ENCODE results near the gene PKP4.

Gene PKP4

DNA sequence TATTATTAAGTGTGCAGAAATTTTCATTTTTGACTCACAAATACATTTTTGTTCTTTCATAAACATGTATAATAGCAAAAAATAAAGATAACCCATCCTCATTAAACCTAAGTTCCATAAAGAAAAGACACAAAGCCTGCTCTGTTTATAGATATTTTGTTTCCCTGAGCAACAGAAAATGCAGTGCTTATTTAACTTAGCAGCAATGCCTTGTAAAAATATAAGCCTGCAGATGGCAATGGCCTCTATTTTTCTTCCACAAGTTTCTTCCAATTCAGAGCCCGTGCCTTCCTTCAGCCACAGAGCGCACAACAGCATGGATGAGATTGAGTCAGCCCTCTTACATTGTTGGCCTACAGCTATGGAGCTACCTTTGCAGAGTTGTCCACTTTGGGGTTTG lies 43.6 kb downstream of the PKP4 start:
- no peak for DNase-seq

GRCh38 chr2:158501301-158501700 lies 44.5 kb downstream of the PKP4 start:
- peak; percentile 43 for DNase-seq

- DNase-seq: no peak
Observed at GRCh38 chr2:158502974-158503373, 46.2 kb downstream of the PKP4 start.

- no peak for DNase-seq
Observed at GRCh38 chr2:158504088-158504487, 47.3 kb downstream of the PKP4 start.

DNA sequence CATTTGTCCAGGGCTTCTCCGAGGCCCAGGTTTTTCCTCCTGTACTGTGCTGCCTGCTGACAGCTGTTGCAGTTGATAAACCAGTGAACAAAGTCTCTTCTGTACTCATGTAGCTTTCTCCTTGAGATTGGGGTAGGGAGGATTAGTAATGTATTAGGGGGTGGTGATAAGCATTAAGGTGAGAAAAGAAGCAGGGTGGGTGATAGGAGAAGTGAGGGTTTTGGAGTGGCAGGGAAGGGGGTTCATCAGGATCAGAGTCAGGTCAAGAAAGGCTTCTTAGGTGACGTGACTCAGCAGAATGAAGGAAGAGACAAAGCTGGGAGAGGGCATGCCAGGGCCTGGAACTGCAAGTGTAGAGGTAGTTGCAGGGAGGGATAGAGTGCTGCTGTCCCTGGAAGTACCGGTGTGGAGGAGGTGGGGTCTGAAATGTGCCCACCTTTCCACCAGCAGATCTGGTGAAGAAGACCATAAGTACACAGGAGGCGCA lies 48.7 kb downstream of the PKP4 start:
- no peak for DNase-seq

- no peak for DNase-seq
Observed at GRCh38 chr2:158507141-158507540, 50.4 kb downstream of the PKP4 start.

DNA sequence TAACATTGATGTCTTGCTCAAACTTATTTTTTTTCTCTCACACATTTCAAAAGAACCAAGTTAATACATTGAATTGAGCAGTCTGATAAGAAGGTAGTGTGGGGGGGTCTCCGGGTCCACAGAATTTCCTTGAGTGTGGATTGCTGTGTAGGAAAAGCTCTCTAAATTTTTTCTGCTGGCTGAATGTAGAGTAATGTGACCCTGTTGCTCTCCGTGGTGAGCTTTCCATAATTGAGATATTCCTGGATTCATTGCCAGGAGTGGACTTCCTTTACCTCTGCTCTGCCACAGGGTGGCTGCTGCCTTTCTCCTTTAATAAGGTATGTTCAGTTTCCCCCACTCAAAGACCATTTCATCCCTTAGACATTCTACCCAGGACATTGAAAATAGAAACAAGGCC lies 50.9 kb downstream of the PKP4 start:
- no peak for DNase-seq

DNA sequence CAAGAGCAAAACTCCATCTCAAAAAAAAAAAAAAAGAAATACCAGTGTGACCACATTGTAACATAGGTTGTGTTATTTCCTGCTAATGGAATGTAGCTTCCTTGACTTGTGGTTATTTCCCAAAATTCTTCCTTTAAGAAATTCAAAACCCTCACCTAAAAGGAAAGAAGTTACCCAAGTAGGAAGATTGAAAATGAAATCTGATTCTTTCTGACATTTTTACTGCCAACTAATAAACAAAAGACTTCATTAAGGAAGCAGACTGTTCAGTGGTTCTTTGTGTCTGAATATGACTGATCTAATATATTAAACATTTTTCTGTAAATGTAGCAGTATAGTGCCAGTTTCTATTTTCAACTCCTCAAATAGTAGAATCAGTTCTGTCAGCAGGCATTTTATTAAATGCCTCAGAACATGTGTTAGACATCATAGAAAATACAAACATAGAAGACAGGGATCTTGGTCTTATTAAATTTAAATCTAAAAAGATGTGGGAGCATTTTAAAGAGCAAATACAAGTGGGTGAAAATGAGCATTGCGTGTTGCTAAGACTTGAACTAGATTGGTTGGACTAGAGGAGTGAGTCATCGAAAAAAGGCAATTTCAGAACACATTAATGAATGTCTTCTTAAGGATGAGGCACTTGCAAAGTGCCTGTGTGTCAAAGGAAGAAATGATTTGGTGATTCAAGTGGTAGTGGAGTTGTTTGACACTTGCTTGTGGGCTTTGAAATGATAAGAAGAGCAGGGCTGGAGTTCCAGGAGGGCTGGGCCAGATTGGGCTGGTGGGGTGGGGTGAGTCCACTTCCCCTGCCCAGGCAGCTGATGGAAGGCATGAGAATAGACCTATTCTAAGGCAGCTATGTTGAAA lies 53.4 kb downstream of the PKP4 start:
- no peak for DNase-seq

DNA sequence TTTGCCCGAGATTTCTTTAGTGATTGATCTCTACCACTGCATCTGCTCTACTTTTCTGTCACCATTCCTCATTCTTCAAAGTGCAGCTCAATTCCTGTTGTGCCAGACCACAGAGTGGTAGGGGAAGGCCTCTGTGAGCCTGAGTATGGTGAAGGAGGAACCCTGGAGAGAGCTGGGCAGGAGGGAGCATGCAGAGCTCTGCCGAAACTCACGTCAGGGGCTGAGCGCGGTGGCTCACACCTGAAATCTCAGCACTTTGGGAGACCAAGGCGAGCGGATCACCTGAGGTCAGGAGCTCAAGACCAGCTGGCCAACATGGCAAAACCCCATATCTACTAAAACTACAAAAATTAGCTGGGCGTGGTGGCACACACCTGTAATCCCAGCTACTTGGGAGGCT lies 54.1 kb downstream of the PKP4 start:
- DNase-seq: no peak

DNA sequence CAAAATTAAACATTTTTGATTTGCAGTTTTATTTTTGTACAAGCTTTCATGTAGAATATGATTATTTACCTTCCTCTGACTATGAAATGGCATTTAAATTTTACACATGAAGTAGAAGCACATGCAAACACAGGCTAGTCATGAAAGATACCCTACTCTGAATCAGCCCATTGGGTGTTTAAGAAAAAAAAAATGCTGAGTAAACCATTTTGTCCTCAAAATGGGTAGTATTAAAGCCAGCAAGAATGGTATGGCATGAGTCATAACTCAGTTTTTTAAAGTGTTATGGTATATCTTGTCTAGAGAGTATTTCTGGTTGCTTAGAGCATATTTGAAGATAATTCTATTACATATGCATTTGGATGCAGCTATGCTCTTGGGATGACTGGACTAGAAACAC lies 55.0 kb downstream of the PKP4 start:
- no peak for DNase-seq

GRCh38 chr2:158512323-158512722 lies 55.6 kb downstream of the PKP4 start:
- no peak for DNase-seq

- DNase-seq: no peak
Observed at GRCh38 chr2:158513841-158514240, 57.1 kb downstream of the PKP4 start.

DNA sequence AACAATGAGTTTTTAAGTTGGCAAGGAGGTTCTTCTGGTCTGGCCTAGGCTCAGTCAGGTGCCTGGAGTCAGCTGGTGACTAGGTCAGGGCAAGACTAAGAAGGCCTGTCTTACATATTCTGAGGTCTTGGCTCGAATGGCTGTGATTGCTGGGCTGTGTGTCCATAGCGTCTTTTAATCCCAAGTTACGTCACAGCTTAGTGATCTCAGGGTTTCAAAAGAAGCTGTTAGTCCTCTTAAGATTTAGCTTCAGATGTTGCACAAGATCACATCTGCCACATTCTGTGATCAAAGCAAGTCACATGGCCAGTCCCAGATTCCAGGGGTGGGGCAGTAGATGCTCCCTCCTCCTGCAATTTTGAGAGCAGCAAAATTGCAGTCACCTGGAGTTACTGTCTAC lies 61.3 kb downstream of the PKP4 start:
- DNase-seq: no peak

DNA sequence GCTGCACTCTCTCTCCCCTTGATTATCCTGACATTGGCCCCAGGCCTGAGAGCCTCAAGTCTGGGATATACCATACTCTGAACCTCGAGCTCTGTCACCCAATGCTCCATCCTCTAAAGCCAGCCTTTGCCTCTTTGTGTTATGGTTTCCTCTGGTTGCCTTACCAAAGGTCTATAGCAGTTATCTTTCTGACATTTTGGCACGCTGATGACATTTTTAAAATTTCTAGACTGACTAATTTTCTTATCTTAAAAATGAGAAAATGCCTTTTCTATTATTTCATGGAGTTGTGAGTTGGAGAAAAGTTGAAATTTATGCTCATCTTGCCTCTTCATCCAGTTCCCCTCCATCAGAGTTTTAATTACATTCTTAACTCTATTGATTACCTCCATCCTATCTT lies 62.7 kb downstream of the PKP4 start:
- DNase-seq: no peak

- DNase-seq: no peak
Observed at GRCh38 chr2:158529379-158530259, 72.9 kb downstream of the PKP4 start.

- no peak for DNase-seq
Observed at GRCh38 chr2:158530829-158531228, 74.1 kb downstream of the PKP4 start.

DNA sequence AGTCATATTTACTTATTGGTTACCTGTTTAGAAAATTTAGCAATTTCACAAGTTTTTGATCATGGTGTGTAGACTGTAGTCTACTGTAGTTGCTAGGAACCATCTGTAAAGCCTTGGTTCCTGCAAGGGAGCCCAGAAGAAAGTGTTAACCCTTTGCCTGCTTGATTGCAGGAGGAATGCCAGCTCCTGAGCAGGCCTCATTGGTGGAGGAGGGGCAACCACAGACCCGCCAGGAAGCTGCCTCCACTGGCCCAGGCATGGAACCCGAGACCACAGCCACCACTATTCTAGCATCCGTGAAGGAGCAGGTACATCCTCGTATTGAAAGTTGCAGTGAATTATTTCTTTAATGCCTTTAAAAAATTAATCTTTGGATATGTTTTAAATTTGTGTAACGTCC lies 76.3 kb downstream of the PKP4 start:
- no peak for DNase-seq

DNA sequence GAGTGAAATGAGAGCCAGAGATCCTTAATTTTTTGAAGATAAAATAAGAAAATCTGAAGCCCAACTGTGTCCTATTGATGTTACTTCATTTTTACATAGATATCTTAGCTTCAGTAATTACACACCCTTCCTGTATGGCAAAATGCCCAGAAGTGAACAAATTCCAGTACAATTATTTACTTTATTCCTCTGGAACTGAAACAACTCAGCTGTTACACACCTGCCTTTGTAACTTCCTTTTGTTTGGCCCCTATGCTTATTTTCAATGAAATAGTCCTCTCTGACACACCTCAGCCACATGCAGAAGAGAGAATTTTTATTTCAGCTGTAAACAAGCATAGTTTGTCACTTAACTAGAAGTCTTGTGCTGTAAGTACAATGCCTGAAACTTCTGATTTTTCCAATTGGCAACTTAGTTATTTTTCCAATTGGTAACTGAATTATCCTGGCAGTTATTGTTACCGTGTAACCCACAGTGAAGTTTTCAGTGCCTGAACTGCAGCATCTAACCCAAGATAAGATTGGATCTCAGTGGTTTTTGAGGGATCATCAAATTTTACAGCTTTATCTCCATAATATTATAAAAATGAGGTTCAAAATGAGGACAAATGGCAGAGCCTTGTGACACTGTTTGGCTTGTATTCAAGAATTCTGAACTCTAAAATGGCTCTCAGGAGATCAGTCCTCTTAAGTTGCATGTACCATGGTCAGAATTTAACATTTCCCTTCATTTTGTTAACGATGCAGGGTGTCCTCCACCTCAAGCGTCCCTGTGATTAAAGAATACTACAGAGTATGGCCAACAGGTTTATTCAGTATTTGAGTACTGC lies 82.6 kb downstream of the PKP4 start:
- peak; percentile 33 for DNase-seq

- no peak for DNase-seq
Observed at GRCh38 chr2:158542577-158542976, 85.8 kb downstream of the PKP4 start.

GRCh38 chr2:158543957-158544356 lies 87.2 kb downstream of the PKP4 start:
- DNase-seq: no peak

DNA sequence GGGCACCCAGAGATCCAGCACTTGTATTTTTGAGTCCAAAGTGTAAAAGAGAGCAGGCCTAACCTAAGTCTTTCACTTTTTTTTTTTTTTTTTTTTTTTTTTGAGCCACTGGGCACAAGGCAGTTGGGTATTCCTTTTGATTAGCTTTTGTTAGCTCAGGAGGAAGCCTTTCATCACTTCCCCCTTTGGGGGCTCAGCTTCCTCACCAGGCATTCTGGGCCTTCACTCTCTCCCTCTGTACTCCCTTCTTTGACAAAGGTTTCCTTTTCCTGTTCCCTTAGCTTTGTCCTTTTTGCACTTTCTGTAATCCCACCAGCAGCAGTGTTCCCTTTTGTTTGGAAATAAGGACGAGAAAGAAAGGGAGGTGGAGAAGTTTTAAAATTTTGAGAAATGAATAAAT lies 88.2 kb downstream of the PKP4 start:
- no peak for DNase-seq

DNA sequence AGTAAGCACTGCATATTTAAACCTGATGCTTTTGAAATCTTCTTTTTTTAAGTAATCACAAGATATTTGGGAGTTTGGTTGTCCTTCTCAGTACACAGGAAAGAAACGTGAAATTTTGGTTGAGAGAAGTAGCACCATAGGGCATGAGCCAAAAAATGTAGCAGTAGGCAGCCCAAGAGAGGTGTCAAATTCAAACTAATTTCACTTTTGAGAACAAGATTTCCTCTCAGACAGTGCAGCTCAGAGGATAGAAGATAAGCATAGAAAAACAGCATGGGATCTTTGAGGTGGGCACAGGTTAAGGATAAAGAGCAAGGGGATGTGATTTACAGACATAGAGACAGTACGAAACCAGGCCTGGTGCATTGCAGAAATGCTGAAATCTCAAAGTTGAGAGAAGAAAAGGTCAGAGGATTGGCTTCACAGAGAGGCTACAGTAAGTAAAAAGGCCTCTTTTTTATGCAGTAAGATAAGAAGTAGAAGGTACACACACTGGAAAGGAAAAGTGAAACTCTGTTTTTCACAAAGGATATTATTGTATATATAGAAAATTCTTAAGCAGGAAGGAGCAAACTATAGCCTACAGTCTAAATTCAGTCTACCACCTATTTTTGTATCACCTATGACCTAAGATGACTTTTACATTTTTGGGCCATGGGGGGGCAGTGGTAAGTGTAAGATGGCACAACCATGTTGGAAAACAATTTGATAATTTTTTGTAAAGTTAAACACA lies 89.8 kb downstream of the PKP4 start:
- DNase-seq: no peak
